Measurements from ENCODE around the gene SENP3.
A peak's percentile ranks its signal among the peaks of the same experiment; 100 is the strongest.

Gene SENP3

GRCh38 chr17:7557147-7557764, 4.5 kb upstream of the SENP3 start:
- DNase-seq = no peak

DNA sequence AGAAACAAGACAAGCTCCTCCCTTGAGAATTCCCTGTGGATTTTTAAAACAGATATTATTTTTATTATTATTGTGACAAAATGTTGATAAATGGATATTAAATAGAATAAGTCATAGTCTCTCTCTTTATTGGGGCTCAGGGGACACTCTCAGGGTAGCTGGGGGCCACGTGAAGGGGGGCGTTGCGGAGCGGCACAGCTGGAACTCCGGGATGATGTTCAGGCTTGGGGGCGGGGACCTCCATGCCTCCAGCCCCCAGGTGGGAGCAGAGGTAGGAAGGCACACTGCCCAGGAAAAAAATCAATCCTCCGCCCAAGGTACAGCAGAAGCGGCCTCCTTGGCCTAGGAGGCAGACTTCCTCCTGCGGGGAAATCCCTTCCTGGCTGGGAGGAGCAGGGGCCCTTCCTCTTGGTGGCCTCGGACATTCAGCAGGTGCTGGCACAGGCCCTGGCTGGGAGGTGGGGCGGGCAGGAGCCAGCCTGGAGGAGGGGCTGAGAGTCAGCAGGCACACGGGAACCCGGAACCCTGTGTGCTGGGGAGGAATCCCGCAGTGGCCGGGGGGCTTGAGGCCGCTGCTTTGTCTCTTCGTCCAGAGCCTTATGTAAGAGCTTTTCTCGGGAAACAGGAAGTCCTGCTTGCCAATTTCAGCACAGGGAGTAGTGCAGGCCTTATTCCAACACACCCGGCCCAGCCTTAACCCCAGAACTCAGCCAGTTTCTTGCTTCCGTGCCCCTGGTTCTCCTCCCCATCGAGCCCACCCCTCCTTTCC, 3.8 kb upstream of the SENP3 start:
- DNase-seq = no peak

DNA sequence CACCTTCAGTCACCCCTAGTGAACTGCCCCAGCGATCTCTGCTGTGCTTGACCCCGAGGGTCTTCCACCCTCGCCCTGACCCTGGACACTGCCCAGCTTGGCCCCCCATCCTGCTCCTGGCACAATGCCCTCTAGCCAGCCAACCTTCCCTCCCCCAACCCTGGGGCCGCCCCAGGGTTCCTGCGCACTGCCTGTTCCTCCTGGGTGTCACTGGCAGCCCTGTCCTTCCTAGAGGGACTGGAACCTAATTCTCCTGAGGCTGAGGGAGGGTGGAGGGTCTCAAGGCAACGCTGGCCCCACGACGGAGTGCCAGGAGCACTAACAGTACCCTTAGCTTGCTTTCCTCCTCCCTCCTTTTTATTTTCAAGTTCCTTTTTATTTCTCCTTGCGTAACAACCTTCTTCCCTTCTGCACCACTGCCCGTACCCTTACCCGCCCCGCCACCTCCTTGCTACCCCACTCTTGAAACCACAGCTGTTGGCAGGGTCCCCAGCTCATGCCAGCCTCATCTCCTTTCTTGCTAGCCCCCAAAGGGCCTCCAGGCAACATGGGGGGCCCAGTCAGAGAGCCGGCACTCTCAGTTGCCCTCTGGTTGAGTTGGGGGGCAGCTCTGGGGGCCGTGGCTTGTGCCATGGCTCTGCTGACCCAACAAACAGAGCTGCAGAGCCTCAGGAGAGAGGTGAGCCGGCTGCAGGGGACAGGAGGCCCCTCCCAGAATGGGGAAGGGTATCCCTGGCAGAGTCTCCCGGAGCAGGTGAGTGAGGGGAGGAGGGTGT, 3.0 kb upstream of the SENP3 start, which contains the start of gene TNFSF13:
Gene TNFSF13 (plus strand): TSS at position 207 of the 776 bp plus-strand sequence. CDS start 290 bp downstream, at position 497.
- no peak for DNase-seq

DNA sequence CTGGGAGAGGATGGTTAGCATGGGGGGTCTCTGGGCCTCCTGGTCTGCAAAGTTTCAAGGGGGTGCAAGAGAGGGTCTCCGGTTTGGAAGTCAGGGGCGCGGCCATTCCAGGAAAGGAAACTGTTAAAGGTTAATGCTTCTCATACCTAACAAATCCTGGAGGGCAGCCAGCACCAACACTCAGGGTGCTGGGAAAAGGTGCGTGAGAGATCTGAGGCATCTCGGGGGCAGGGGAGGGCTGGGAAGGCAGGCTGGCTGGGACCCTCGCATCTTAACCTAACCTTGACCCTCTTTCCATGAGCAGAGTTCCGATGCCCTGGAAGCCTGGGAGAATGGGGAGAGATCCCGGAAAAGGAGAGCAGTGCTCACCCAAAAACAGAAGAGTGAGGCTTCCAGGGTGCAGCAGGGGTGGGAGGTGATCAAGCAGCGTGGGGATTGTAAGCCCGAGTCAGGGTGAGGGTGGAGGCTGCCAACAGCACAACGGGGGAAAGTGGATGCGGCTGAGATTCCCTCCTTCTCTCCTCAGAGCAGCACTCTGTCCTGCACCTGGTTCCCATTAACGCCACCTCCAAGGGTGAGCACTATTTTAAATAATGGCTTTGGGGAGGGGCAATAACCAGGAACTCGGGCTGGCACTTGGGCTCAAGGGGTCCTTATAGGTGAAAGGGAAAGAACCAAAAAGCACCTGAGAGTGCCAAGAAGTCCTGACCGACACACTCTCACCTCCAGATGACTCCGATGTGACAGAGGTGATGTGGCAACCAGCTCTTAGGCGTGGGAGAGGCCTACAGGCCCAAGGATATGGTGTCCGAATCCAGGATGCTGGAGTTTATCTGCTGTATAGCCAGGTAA, 2.2 kb upstream of the SENP3 start:
- no peak for DNase-seq

DNA sequence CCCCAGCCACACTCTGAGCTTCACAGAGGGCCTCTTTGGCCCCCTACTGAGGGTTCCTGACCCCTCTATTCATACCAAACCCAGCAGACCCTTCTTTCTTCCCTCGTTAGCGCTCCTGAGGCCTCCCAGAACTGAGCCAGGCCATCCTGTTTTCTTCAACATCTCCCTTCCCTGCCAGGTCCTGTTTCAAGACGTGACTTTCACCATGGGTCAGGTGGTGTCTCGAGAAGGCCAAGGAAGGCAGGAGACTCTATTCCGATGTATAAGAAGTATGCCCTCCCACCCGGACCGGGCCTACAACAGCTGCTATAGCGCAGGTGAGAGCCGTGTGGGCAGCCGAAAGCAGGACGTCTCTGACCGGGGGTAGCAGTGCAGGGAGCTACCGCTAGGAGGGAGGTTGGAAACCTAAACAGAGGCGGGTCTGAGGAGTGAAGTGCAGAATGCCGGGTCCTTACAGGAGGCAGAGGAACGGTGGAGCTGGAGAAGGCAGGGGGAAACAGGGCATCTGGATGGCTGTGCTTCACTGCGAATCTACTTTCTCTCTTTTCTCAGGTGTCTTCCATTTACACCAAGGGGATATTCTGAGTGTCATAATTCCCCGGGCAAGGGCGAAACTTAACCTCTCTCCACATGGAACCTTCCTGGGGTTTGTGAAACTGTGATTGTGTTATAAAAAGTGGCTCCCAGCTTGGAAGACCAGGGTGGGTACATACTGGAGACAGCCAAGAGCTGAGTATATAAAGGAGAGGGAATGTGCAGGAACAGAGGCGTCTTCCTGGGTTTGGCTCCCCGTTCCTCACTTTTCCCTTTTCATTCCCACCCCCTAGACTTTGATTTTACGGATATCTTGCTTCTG, 1.3 kb upstream of the SENP3 start:
- DNase-seq = peak; percentile 52

DNA sequence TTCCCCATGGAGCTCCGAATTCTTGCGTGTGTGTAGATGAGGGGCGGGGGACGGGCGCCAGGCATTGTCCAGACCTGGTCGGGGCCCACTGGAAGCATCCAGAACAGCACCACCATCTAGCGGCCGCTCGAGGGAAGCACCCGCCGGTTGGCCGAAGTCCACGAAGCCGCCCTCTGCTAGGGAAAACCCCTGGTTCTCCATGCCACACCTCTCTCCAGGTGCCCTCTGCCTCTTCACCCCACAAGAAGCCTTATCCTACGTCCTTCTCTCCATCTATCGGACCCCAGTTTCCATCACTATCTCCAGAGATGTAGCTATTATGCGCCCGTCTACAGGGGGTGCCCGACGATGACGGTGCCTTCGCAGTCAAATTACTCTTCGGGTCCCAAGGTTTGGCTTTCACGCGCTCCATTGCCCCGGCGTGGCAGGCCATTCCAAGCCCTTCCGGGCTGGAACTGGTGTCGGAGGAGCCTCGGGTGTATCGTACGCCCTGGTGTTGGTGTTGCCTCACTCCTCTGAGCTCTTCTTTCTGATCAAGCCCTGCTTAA, 617 bp upstream of the SENP3 start:
- DNase-seq = peak; percentile 86

DNA sequence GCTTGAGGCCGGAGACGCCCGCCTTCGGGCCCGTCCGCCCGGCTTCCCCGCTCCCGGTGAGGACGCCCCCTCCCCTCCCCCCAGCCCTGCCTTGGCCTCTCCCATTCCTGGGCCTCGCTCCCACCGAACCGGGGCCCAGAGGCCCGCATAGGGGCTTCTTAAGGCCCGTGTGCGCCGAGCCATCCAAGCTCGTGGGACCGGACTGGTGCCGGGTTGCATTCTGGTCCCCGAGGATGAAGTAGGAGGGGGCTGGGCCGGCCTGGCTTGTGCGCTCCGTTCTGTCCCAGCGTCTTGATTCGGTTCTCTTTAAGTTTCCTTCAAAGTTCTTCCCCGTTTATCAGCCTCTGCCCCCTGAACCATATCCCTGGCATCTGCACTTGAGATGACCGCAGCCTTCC, 488 bp downstream of the SENP3 start:
- DNase-seq = no peak

- no peak for DNase-seq
Measured at GRCh38 chr17:7563115-7563869, 1.6 kb downstream of the SENP3 start.

DNA sequence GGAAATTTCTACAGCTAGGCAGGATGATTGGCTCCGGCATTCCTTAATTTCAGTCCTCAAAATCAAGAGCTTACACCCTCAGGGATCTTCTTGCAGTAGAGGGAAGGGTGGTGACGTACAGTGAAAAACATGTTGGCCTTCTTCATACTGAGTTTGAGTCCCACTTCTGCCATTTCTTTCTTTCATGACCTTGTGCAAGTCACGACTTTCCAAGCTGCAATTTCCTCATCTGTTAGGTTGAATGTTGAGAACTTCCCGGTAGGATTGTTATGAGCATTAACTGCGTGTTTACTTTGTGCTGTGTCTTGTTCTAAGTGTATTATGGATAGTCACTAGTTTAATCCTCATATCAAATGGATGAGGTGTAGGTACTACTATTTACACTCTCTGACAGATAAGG, 7.9 kb downstream of the SENP3 start:
- no peak for DNase-seq

DNA sequence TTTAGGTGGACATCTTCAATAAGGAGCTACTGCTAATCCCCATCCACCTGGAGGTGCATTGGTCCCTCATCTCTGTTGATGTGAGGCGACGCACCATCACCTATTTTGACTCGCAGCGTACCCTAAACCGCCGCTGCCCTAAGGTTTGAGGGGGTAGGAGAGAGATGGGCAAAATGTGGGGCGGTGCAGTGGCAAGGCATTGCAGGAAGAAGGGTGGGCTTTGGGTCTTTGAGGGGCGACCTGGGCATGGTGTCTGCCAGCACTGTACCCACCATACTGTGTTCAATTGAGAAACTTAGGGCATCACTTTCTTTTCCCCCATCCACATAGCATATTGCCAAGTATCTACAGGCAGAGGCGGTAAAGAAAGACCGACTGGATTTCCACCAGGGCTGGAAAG, 8.6 kb downstream of the SENP3 start:
- DNase-seq = no peak

DNA sequence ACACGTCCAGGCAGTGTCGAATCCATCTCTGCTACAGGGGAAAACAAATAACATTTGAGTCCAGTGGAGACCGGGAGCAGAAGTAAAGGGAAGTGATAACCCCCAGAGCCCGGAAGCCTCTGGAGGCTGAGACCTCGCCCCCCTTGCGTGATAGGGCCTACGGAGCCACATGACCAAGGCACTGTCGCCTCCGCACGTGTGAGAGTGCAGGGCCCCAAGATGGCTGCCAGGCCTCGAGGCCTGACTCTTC, 10.5 kb downstream of the SENP3 start:
- no peak for DNase-seq

GRCh38 chr17:7572588-7573323, 11.0 kb downstream of the SENP3 start:
- DNase-seq = peak; percentile 99

- peak; percentile 90 for DNase-seq
Measured at GRCh38 chr17:7573324-7574080, 11.8 kb downstream of the SENP3 start.

DNA sequence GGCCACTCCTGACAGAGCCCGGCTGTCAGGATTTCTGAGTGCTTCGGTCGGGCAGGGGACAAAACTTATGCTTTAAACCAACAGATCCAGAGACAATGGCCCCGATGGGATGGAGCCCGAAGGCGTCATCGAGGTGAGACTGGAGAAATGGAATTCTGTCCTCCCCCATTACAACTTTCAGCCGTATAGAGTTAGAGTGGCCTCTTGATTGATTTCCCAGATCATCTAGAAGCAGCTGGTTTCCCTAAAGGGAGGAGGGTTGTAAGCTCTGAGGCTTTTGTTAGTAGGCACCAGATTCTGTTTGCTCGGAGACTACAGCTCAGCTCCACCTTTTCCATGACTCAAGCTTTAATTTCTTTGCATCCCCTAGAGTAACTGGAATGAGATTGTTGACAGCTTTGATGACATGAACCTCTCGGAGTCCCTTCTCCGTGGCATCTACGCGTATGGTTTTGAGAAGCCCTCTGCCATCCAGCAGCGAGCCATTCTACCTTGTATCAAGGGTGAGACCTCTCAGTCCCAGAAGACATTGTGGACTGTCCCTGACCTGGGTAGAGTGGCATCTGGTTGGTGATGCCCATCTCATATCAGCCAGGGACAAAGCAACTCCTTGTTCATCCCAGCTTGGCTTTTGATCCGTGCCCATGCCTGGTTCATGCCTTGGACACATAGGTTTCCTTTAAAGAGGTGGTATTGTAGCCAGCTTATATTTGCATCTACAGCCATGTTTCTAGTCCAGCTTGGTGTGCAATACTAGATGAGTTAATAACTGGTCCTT, 12.6 kb downstream of the SENP3 start:
- no peak for DNase-seq

DNA sequence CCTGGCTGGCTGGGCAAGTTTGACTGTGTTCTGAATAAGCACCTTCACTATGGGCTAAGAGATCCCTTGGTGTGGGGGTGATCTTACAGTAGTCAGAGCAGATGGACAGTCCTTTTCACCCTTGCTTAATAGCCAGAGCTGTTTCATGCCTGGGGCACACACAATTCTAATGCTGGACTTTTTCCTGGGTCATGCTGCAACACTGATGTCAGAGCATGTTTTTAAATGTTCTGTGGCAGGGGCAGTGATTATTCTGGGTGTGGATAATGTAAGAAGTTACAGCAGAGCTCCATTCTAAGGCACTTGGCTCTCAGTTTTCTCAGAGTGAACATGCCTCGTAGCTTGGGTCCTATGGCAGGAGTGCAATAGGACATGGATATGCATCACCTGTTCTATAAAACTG, 13.8 kb downstream of the SENP3 start:
- DNase-seq = no peak

- no peak for DNase-seq
Measured at GRCh38 chr17:7575959-7576358, 14.2 kb downstream of the SENP3 start.

- DNase-seq = no peak
Measured at GRCh38 chr17:7576432-7576937, 14.8 kb downstream of the SENP3 start.

Measured in stimulated activated CD4-positive, alpha-beta T cell treated with anti-CD3 and anti-CD28 coated beads, Interleukin-12 subunit alpha, Interleukin-12 subunit beta, amount 100 ng/mL, for 4 hours (primary cell).